Mesenchymal stem cell (in vitro differentiated cells and primary cell): ENCODE data around the gene RPGRIP1L.

Source experiments
- DNase-seq: peaks from one replicate; pipeline ENCODE4 v3.0.0-alpha.2; 2013
- H2AFZ ChIP-seq: one replicate; pipeline ENCODE4 v1.6.1; 2013; ENCODE audit warnings: low read depth, mild to moderate bottlenecking, control low read depth, inconsistent platforms, low read length, moderate library complexity
- H2AK5ac ChIP-seq: 2 replicates; pipeline ENCODE4 v1.6.1; 2013; ENCODE audit warnings: low read length, moderate library complexity, mild to moderate bottlenecking, inconsistent platforms; ENCODE audit not compliant: severe bottlenecking
- H2BK120ac ChIP-seq: one replicate; pipeline ENCODE4 v1.6.1; 2013; ENCODE audit warnings: low read depth, mild to moderate bottlenecking, inconsistent platforms, low read length, moderate library complexity
- H2BK12ac ChIP-seq, 2 experiments: one replicate each; pipeline ENCODE4 v1.6.1; 2013; ENCODE audit warnings: inconsistent platforms in 2 of 2, low read length in 2 of 2, mild to moderate bottlenecking in 2 of 2, moderate library complexity in 2 of 2, control low read depth in 1 of 2
- H2BK15ac ChIP-seq: one replicate; pipeline ENCODE4 v1.6.1; 2013; ENCODE audit warnings: mild to moderate bottlenecking, low read depth, inconsistent platforms; ENCODE audit not compliant: poor library complexity, severe bottlenecking
- H2BK5ac ChIP-seq: 2 replicates; pipeline ENCODE4 v1.6.1; 2013; ENCODE audit warnings: low read depth, mild to moderate bottlenecking, low read length, control low read depth, inconsistent platforms; ENCODE audit not compliant: poor library complexity, severe bottlenecking
- H3K14ac ChIP-seq, 2 experiments: one replicate each; pipeline ENCODE4 v1.6.1; 2013; ENCODE audit warnings: inconsistent platforms in 2 of 2, low read length in 2 of 2, control low read depth in 1 of 2, mild to moderate bottlenecking in 1 of 2, moderate library complexity in 1 of 2
- H3K18ac ChIP-seq, 2 experiments: one replicate each; pipeline ENCODE4 v1.6.1; 2013; ENCODE audit warnings: inconsistent platforms in 2 of 2, low read length in 2 of 2, control low read depth in 1 of 2, low read depth in 1 of 2, mild to moderate bottlenecking in 1 of 2
- H3K23ac ChIP-seq, 2 experiments: one replicate each; pipeline ENCODE4 v1.6.1; 2013; ENCODE audit warnings: inconsistent platforms in 2 of 2, low read length in 2 of 2, mild to moderate bottlenecking in 2 of 2, moderate library complexity in 2 of 2, control low read depth in 1 of 2
- H3K27ac ChIP-seq: 2 replicates; pipeline ENCODE4 v1.5.1; 2013; ENCODE audit warnings: mild to moderate bottlenecking, moderate library complexity, low read length, control low read depth, inconsistent platforms; ENCODE audit not compliant: poor library complexity, severe bottlenecking
- H3K27me3 ChIP-seq, 2 experiments: 2 replicates each; pipeline versions ENCODE4 v1.6.1 to v1.7.0; 2013; ENCODE audit warnings: low read length in 2 of 2, mild to moderate bottlenecking in 2 of 2, moderate library complexity in 2 of 2, control low read depth in 1 of 2, inconsistent platforms in 1 of 2; ENCODE audit not compliant: control insufficient read depth in 1 of 2, insufficient read depth in 1 of 2
- H3K36me3 ChIP-seq, 2 experiments: 2 replicates each; pipeline versions ENCODE4 v1.6.1 to v1.7.0; 2013; ENCODE audit warnings: low read length in 2 of 2, control low read depth in 1 of 2, inconsistent platforms in 1 of 2, low read depth in 1 of 2, mild to moderate bottlenecking in 1 of 2; ENCODE audit not compliant: insufficient read depth in 2 of 2, control insufficient read depth in 1 of 2
- H3K4ac ChIP-seq, 2 experiments: one replicate each; pipeline ENCODE4 v1.6.1; 2013; ENCODE audit warnings: inconsistent platforms in 2 of 2, low read length in 2 of 2, mild to moderate bottlenecking in 2 of 2, moderate library complexity in 2 of 2, control low read depth in 1 of 2, low read depth in 1 of 2
- H3K4me1 ChIP-seq: 2 replicates; pipeline ENCODE4 v1.6.1; 2013; ENCODE audit warnings: low read depth, low read length, control low read depth; ENCODE audit not compliant: control insufficient read depth, insufficient read depth
- H3K4me2 ChIP-seq: 2 replicates; pipeline ENCODE4 v1.6.1; 2013; ENCODE audit warnings: low read length, mild to moderate bottlenecking, inconsistent platforms; ENCODE audit not compliant: poor library complexity, severe bottlenecking
- H3K4me3 ChIP-seq, 2 experiments: 2 replicates each; pipeline versions ENCODE4 v1.5.1 to v1.7.0; 2013; ENCODE audit warnings: low read length in 2 of 2, mild to moderate bottlenecking in 2 of 2, control low read depth in 1 of 2, low read depth in 1 of 2; ENCODE audit not compliant: insufficient read depth in 1 of 2
- H3K79me1 ChIP-seq: replicated peaks from 2 replicates; pipeline ENCODE4 v1.6.1; 2013; ENCODE audit warnings: mild to moderate bottlenecking, control low read depth, low read length, inconsistent platforms; ENCODE audit not compliant: poor library complexity, severe bottlenecking
- H3K9ac ChIP-seq: 2 replicates; pipeline ENCODE4 v1.7.0; 2013; ENCODE audit warnings: mild to moderate bottlenecking, low read length, moderate library complexity
- H3K9me3 ChIP-seq: 2 replicates; pipeline ENCODE4 v1.7.0; 2013; ENCODE audit warnings: mild to moderate bottlenecking, low read length; ENCODE audit not compliant: control insufficient read depth
- H4K8ac ChIP-seq: one replicate; pipeline ENCODE4 v1.6.1; 2013; ENCODE audit warnings: inconsistent platforms, mild to moderate bottlenecking, low read length, moderate library complexity
- H4K91ac ChIP-seq: one replicate; pipeline ENCODE4 v1.6.1; 2013; ENCODE audit warnings: mild to moderate bottlenecking, low read length, inconsistent platforms
- WGBS: methylation state at CpG from one replicate; pipeline ENCODE4 v1.1.7; 2013; ENCODE audit warnings: mixed read lengths; 5-methylcytosine and 5-hydroxymethylcytosine counted together

Gene RPGRIP1L

GRCh38 chr16:53600616-53601015, 103.0 kb downstream of the RPGRIP1L start:
- Histone ChIP-seq H4K91ac (no peak overlapping the region), H3K14ac (no peak overlapping the region), H3K27ac (no peak overlapping the region), H2AFZ (no peak overlapping the region), H2BK12ac (no peak overlapping the region), H3K4ac (no peak overlapping the region), H2BK15ac (no peak overlapping the region), H3K27me3 (no peaks in the 10 kb centered on the region), H2BK120ac (no peak overlapping the region), H3K9me3 (peaks cover 11% of the 10 kb centered on the region), H3K18ac (no peak overlapping the region), H3K4me1 (no peaks in the 10 kb centered on the region), H3K23ac (no peak overlapping the region), H3K4me2 (no peak overlapping the region), H3K36me3 (peaks cover 5 to 53% of the 10 kb centered on the region in 2 experiments), H2AK5ac (no peak overlapping the region), H2BK5ac (no peak overlapping the region), H3K9ac (no peak overlapping the region), H4K8ac (no peak overlapping the region), H3K4me3 (no peak overlapping the region), H3K79me1 (no peaks in the 10 kb centered on the region)
- WGBS: no CpG with 5 or more reads among the region's 1 CpG
- DNase-seq: no peak

GRCh38 chr16:53600126-53600525, 103.5 kb downstream of the RPGRIP1L start:
- Histone ChIP-seq H3K14ac (no peak overlapping the region), H2AK5ac (no peak overlapping the region), H2BK12ac (no peak overlapping the region), H3K4ac (no peak overlapping the region), H3K9me3 (peaks cover 15% of the 10 kb centered on the region), H4K91ac (no peak overlapping the region), H3K18ac (no peak overlapping the region), H3K36me3 (peaks cover 3 to 48% of the 10 kb centered on the region in 2 experiments), H2BK5ac (no peak overlapping the region), H4K8ac (no peak overlapping the region), H2BK120ac (no peak overlapping the region), H3K27ac (no peak overlapping the region), H3K4me1 (no peaks in the 10 kb centered on the region), H3K4me3 (no peak overlapping the region), H3K27me3 (no peaks in the 10 kb centered on the region), H3K79me1 (no peaks in the 10 kb centered on the region), H2AFZ (no peak overlapping the region), H2BK15ac (no peak overlapping the region), H3K9ac (no peak overlapping the region), H3K4me2 (no peak overlapping the region), H3K23ac (no peak overlapping the region)
- 35% methylated on average over 2 of the region's 3 CpGs for WGBS
- peak; percentile 47 for DNase-seq

DNA sequence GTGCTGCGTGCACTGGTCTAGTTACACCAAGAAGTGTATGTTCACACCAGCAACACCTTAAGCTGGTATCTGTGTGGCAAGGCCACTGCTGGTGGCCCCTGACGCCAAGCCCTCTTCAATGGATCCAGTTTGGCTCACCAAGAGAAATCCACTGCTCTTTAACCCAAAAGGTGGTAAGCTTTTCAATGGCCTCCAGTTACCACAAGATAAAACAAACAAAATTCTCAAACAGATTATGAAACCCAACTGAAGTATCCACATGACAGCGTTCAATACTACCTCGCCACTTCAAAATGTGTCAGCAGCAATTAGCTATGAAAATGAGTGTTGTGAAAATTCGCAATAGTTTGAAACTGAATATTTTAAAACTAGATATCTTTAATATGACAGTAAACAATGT, 104.1 kb downstream of the RPGRIP1L start:
- H3K14ac ChIP-seq: no peak overlapping the region
- 73% methylated on average over 2 of the region's 5 CpGs for WGBS

GRCh38 chr16:53598511-53599275, 105.0 kb downstream of the RPGRIP1L start:
- Histone ChIP-seq H3K36me3 (peaks cover 3 to 35% of the 10 kb centered on the region in 2 experiments), H3K27ac (no peak overlapping the region), H2BK120ac (no peak overlapping the region), H3K27me3 (no peaks in the 10 kb centered on the region), H3K4ac (no peak overlapping the region), H3K18ac (no peak overlapping the region), H2AK5ac (no peak overlapping the region), H3K4me3 (no peak overlapping the region), H2BK5ac (no peak overlapping the region), H2BK12ac (no peak overlapping the region), H3K9me3 (peaks cover 15% of the 10 kb centered on the region), H3K23ac (no peak overlapping the region), H2BK15ac (no peak overlapping the region), H2AFZ (no peak overlapping the region), H3K79me1 (no peaks in the 10 kb centered on the region), H4K91ac (no peak overlapping the region), H3K14ac (no peak overlapping the region), H4K8ac (no peak overlapping the region), H3K4me1 (no peaks in the 10 kb centered on the region), H3K4me2 (no peak overlapping the region), H3K9ac (no peak overlapping the region)
- no CpG with 5 or more reads among the region's 3 CpGs for WGBS
- DNase-seq: no peak

More for the DNA sequence above, 104.1 kb downstream of the RPGRIP1L start:
- Histone ChIP-seq H3K4me3 (no peak overlapping the region), H3K79me1 (no peaks in the 10 kb centered on the region), H4K91ac (no peak overlapping the region), H2AK5ac (no peak overlapping the region), H2BK15ac (no peak overlapping the region), H3K9ac (no peak overlapping the region), H3K4ac (no peak overlapping the region), H4K8ac (no peak overlapping the region), H3K9me3 (peaks cover 15% of the 10 kb centered on the region), H3K4me2 (no peak overlapping the region), H3K27ac (no peak overlapping the region), H2BK12ac (no peak overlapping the region), H3K4me1 (no peaks in the 10 kb centered on the region), H3K36me3 (peaks cover 3 to 43% of the 10 kb centered on the region in 2 experiments), H2BK120ac (no peak overlapping the region), H3K18ac (no peak overlapping the region), H2BK5ac (peak overlapping the region; percentile 57), H3K27me3 (no peaks in the 10 kb centered on the region), H2AFZ (no peak overlapping the region), H3K23ac (no peak overlapping the region)
- peak; percentile 4 for DNase-seq
